GM19395 (cell line): ENCODE measurements around the gene SYNPO.

Experiments
- ATAC-seq: cut with Tn5 transposase; IDR thresholded peaks from one replicate; pipeline ENCODE4 v1.9.1; 2021; ENCODE audit warnings: mild to moderate bottlenecking, moderate library complexity; ENCODE audit not compliant: unreplicated experiment

The SYNPO gene

GRCh38 chr5:150676578-150676977 is 36.1 kb downstream of the SYNPO start:
- ATAC-seq, result no peak

GRCh38 chr5:150689120-150689519 is 48.7 kb downstream of the SYNPO start:
- ATAC-seq, result no peak

GRCh38 chr5:150690760-150691159 is 50.3 kb downstream of the SYNPO start:
- no peak for ATAC-seq

- ATAC-seq, result no peak
Measured at GRCh38 chr5:150692276-150692675, 51.8 kb downstream of the SYNPO start.

- no peak for ATAC-seq
Measured at GRCh38 chr5:150694612-150695011, 54.2 kb downstream of the SYNPO start.

- peak; percentile 8 for ATAC-seq
Measured at GRCh38 chr5:150700246-150700593, 59.8 kb downstream of the SYNPO start.

GRCh38 chr5:150700594-150701377 is 60.3 kb downstream of the SYNPO start, which contains the start of gene RBM22:
TSS of gene RBM22 (minus strand) at chr5:150701062. CDS start at chr5:150700985, 77 bp downstream.
- peak; percentile 99 for ATAC-seq

GRCh38 chr5:150703762-150704161 is 63.3 kb downstream of the SYNPO start:
- no peak for ATAC-seq

GRCh38 chr5:150706776-150707390 is 66.4 kb downstream of the SYNPO start:
- ATAC-seq, result no peak
